ENCODE results near the gene KRT3. TPM values are rescaled to one million over a fixed set of nuclear protein-coding genes. Genes with fewer than 3 reads are reported as not detected.
"Not testable (repeated sequence)": the region's sequence is repeated elsewhere in the genome, so short reads cannot be mapped to it uniquely, and the experiment has no call there.

The KRT3 gene
- total RNA-seq, 1 donor: not detected

GRCh38 chr12:52757449-52758176, 38.3 kb downstream of the KRT3 start:
- Histone ChIP-seq H3K9me3 (ENCODE audit: low read depth, low read length) (no peaks in the 10 kb centered on the region), H3K27me3 (ENCODE audit: insufficient read depth, low read length) (no peaks in the 10 kb centered on the region), H3K4me1 (ENCODE audit: insufficient read depth, low read length) (no peaks in the 10 kb centered on the region), H3K4me3 (ENCODE audit: low read length) (no peak overlapping the region)

DNA sequence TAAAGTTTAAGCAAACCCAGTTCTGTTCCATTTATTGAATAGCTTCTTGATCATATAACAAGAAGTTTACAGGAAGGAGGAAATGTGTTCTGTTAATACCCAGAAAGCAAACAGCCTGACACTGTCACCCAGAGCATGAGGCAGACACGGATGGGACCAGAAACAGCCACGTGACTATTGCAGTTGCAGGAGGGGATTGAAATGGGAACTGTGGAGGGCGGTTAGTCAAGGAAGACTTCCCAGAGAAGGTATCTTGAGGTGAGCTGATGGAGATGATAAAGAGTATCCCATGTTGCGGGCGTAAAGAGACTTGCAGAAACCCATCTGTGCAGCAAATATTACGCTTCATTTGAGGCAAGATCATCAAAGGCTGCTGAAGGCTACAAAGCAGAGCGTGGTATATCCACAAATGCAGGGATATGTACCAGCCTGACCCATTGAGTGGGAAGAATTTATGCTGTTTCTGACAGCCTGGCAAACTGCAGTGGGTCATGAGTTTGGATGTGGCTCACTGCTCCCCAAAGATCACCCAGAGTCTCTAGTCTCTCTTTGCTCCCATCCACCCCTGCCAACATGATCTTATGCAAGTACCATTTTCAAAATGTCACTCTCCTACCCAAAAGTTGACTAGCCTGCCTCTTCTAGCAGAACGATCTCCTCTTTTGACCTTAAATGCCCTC, 39.5 kb downstream of the KRT3 start:
- H3K4me1 ChIP-seq (ENCODE audit: insufficient read depth, low read length): no peaks in the 10 kb centered on the region
- no peak overlapping the region for H3K4me3 ChIP-seq (ENCODE audit: low read length)
- no peaks in the 10 kb centered on the region for H3K27me3 ChIP-seq (ENCODE audit: insufficient read depth, low read length)
- no peaks in the 10 kb centered on the region for H3K9me3 ChIP-seq (ENCODE audit: low read depth, low read length)

DNA sequence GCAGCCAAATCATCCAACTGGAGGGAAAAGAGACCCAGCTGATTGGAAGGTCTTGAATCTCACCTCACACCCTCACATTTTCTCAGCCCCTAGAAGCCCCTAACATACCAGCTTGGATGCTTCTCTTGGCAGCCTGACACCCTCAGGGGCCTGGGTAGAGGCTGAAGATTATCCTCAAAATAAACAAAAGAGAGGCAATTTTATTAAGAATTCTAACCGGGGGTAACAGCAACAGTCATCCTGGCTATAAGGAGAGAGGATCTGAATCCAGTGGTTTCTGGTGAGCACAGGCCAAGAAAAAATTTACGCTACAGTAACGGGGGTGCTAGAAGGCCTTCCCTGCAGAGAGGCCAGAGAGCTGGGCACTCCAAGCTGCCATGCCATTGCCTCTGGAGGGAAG, 40.4 kb downstream of the KRT3 start:
- no peaks in the 10 kb centered on the region for H3K27me3 ChIP-seq (ENCODE audit: insufficient read depth, low read length)
- H3K4me1 ChIP-seq (ENCODE audit: insufficient read depth, low read length): no peaks in the 10 kb centered on the region
- no peaks in the 10 kb centered on the region for H3K9me3 ChIP-seq (ENCODE audit: low read depth, low read length)

GRCh38 chr12:52754135-52754534, 41.8 kb downstream of the KRT3 start:
- Histone ChIP-seq H3K9me3 (ENCODE audit: low read depth, low read length) (no peaks in the 10 kb centered on the region), H3K4me1 (ENCODE audit: insufficient read depth, low read length) (no peaks in the 10 kb centered on the region), H3K4me3 (ENCODE audit: low read length) (no peak overlapping the region), H3K27me3 (ENCODE audit: insufficient read depth, low read length) (no peaks in the 10 kb centered on the region)

More for the DNA sequence above, 40.4 kb downstream of the KRT3 start:
- no peak overlapping the region for H3K4me3 ChIP-seq (ENCODE audit: low read length)

- no peaks in the 10 kb centered on the region for H3K27me3 ChIP-seq (ENCODE audit: insufficient read depth, low read length)
- H3K9me3 ChIP-seq (ENCODE audit: low read depth, low read length): no peaks in the 10 kb centered on the region
- H3K4me3 ChIP-seq (ENCODE audit: low read length): no peak overlapping the region
- H3K4me1 ChIP-seq (ENCODE audit: insufficient read depth, low read length): no peaks in the 10 kb centered on the region
Observed at GRCh38 chr12:52753283-52753682, 42.6 kb downstream of the KRT3 start.

DNA sequence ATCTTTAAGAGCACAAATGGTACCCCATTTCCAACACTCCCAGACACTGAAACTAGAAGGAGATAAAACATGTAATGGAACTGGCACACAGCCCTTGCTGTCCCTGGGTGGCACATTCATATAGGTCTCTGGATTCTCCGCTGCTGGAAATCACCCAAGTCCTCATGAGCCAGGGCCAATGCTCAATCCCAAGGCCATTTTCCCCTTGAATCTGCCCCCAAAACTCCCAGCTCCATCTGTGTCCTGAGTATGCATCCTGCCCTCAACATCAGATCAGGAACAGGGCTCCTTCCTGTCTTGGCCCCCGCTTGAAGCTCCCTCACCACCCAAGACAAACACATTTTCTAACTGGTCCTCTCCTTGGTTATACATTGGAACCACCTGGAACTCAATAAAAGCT, 43.4 kb downstream of the KRT3 start:
- H3K4me1 ChIP-seq (ENCODE audit: insufficient read depth, low read length): no peaks in the 10 kb centered on the region
- no peak overlapping the region for H3K4me3 ChIP-seq (ENCODE audit: low read length)
- H3K9me3 ChIP-seq (ENCODE audit: low read depth, low read length): no peaks in the 10 kb centered on the region
- H3K27me3 ChIP-seq (ENCODE audit: insufficient read depth, low read length): no peaks in the 10 kb centered on the region

- no peak overlapping the region for H3K4me3 ChIP-seq (ENCODE audit: low read length)
- H3K9me3 ChIP-seq (ENCODE audit: low read depth, low read length): no peaks in the 10 kb centered on the region
- no peaks in the 10 kb centered on the region for H3K4me1 ChIP-seq (ENCODE audit: insufficient read depth, low read length)
- no peaks in the 10 kb centered on the region for H3K27me3 ChIP-seq (ENCODE audit: insufficient read depth, low read length)
Observed at GRCh38 chr12:52751795-52752194, 44.1 kb downstream of the KRT3 start.

DNA sequence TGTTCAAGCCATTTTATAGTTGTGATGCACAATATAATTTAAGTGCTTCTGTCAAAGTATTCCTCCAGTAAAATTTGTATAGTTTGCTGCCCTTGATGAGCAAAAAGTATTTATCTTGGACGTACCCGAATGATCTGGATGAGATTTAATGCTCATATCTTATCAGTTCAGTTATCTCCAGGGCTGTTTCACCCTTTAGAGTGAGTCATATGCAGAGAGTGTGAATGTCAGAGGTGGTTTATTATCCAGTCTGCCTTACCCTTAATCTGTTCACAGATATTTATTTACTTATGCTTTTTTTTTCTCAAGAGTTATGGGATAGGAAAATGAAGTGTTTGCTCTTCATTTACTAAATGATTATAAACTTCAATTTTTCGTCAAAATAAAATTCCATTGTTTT, 45.4 kb downstream of the KRT3 start:
- not testable (repeated sequence) for H3K9me3 ChIP-seq (ENCODE audit: low read depth, low read length); H3K4me3 ChIP-seq (ENCODE audit: low read length); H3K27me3 ChIP-seq (ENCODE audit: insufficient read depth, low read length); H3K4me1 ChIP-seq (ENCODE audit: insufficient read depth, low read length)

DNA sequence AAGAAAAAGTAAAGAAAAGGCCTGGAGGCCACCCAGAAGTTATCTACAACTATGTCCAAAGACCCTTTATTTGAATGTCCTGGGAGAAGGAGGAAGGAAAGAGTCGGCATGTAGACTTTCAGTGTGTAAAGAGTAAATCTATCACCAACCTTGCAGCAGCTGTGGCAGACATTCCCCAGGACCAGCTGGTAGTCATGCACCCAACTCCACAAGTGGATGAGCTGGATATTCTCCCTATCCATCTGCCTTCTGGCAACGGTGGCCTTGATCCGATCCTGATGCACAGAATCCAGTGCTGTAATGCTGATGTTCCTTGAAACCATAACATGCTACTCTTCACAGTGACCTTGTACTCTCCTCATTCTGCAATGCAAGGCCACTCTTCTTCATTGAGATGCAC, 46.1 kb downstream of the KRT3 start:
- H3K4me3 ChIP-seq (ENCODE audit: low read length): no peak overlapping the region
- no peaks in the 10 kb centered on the region for H3K9me3 ChIP-seq (ENCODE audit: low read depth, low read length)
- H3K27me3 ChIP-seq (ENCODE audit: insufficient read depth, low read length): no peaks in the 10 kb centered on the region
- no peaks in the 10 kb centered on the region for H3K4me1 ChIP-seq (ENCODE audit: insufficient read depth, low read length)

DNA sequence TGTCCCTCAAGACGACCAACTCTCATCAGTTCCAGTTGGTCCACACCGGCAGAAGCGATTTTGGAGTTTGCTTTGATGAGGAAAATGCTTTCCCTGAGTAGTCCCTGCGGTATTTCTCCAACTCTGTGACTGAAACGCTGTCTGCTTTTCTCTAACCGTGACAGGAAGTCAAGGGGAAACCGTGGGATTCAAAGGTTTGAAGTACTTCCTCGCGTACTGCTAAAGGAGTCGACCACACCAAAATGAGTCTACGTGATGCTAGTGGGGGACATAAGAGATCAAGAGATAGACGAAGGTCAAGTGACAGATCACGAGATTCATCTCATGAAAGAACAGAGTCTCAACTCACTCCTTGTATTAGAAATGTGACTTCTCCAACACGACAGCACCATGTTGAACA, 47.3 kb downstream of the KRT3 start:
- H3K27me3 ChIP-seq (ENCODE audit: insufficient read depth, low read length): no peaks in the 10 kb centered on the region
- H3K4me1 ChIP-seq (ENCODE audit: insufficient read depth, low read length): no peaks in the 10 kb centered on the region
- H3K4me3 ChIP-seq (ENCODE audit: low read length): no peak overlapping the region
- H3K9me3 ChIP-seq (ENCODE audit: low read depth, low read length): no peaks in the 10 kb centered on the region

DNA sequence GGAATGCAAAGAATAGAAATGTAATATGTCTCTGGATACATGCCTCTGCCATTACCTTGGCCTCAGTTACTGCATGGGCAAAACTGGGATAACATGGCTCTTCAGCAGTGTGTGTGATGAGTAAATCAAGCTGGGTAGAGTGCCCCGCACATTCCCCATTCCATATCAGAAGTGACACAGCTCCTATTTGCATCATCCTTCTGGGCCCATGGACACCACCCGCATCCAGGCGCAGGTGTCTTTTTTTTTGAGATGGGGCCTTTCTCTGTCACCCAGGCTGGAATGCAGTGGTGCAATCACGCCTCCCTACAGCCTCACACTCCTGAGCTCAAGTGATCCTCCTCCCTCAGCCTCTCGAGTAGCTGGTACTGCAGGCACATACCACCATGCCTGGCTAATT, 50.4 kb downstream of the KRT3 start:
- H3K4me3 ChIP-seq (ENCODE audit: low read length): no peak overlapping the region
- H3K27me3 ChIP-seq (ENCODE audit: insufficient read depth, low read length): no peaks in the 10 kb centered on the region
- no peaks in the 10 kb centered on the region for H3K9me3 ChIP-seq (ENCODE audit: low read depth, low read length)
- no peaks in the 10 kb centered on the region for H3K4me1 ChIP-seq (ENCODE audit: insufficient read depth, low read length)

GRCh38 chr12:52744493-52745156, 51.3 kb downstream of the KRT3 start:
- no peak overlapping the region for H3K4me3 ChIP-seq (ENCODE audit: low read length)
- H3K4me1 ChIP-seq (ENCODE audit: insufficient read depth, low read length): no peaks in the 10 kb centered on the region
- no peaks in the 10 kb centered on the region for H3K27me3 ChIP-seq (ENCODE audit: insufficient read depth, low read length)
- no peaks in the 10 kb centered on the region for H3K9me3 ChIP-seq (ENCODE audit: low read depth, low read length)

- Histone ChIP-seq H3K4me3 (ENCODE audit: low read length) (no peak overlapping the region), H3K4me1 (ENCODE audit: insufficient read depth, low read length) (no peaks in the 10 kb centered on the region), H3K27me3 (ENCODE audit: insufficient read depth, low read length) (no peaks in the 10 kb centered on the region), H3K9me3 (ENCODE audit: low read depth, low read length) (no peaks in the 10 kb centered on the region)
Observed at GRCh38 chr12:52742822-52743457, 53.0 kb downstream of the KRT3 start.

GRCh38 chr12:52742196-52742580, 53.7 kb downstream of the KRT3 start:
- no peaks in the 10 kb centered on the region for H3K27me3 ChIP-seq (ENCODE audit: insufficient read depth, low read length)
- H3K9me3 ChIP-seq (ENCODE audit: low read depth, low read length): no peaks in the 10 kb centered on the region
- no peak overlapping the region for H3K4me3 ChIP-seq (ENCODE audit: low read length)
- H3K4me1 ChIP-seq (ENCODE audit: insufficient read depth, low read length): no peaks in the 10 kb centered on the region

Data from mononuclear cell (primary cell).